SK-N-SH (cell line): ENCODE data around the gene SGPP2. TPM values are rescaled to one million over a fixed set of nuclear protein-coding genes. Genes with fewer than 3 reads are reported as not detected.

Experiments used
- CTCF ChIA-PET: fragments of 300-600, 350-600 bp; formaldehyde crosslinking; extraction: SDS; loops from one replicate; lab custom pipeline; 2021; lab: Yijun Ruan, JAX
- POLR2A ChIA-PET: fragments of 350-600 bp; sonication (Branson Sonifier 250); formaldehyde crosslinking; extraction: SDS; loops from one replicate; lab custom pipeline; 2020; ENCODE audit warnings: antibody characterized with exemption, inconsistent platforms; lab: Yijun Ruan, JAX
- DNase-seq: peaks from one replicate; pipeline ENCODE4 v3.0.0; 2012
- H2AFZ ChIP-seq: fragments of 200-600 bp; sonication (generic); 2 replicates; pipeline ENCODE4 v1.8.1; 2016; ENCODE audit warnings: antibody characterized with exemption, mild to moderate bottlenecking, low read depth
- H3F3A ChIP-seq: fragments of 200-600 bp; sonication (generic); replicated peaks from 2 replicates; pipeline ENCODE3; 2016; ENCODE audit warnings: antibody characterized with exemption, mild to moderate bottlenecking; ENCODE audit not compliant: insufficient read depth
- H3K27ac ChIP-seq, 2 experiments: fragments of 200-500 bp in 1 of 2; fragments of 200-600 bp in 1 of 2; sonication (Bioruptor generic) in 1 of 2; sonication (generic), shearing (Covaris generic) in 1 of 2; 2 replicates each; pipeline versions ENCODE4 v1.5.1 to v1.6.1; 2014 to 2016; ENCODE audit warnings: low read depth in 2 of 2, inconsistent platforms in 1 of 2, low read length in 1 of 2, mild to moderate bottlenecking in 1 of 2, mixed read lengths in 1 of 2
- H3K27me3 ChIP-seq: fragments of 200-600 bp; sonication (generic), shearing (Covaris generic); 2 replicates; pipeline ENCODE4 v1.6.1; 2016; ENCODE audit warnings: mixed run types; ENCODE audit not compliant: insufficient read depth
- H3K36me3 ChIP-seq, 2 experiments: fragments of 200-500 bp in 1 of 2; fragments of 200-600 bp in 1 of 2; sonication (Bioruptor generic) in 1 of 2; sonication (generic) in 1 of 2; replicated peaks in 1 of 2; 2 replicates each; pipeline versions ENCODE3 to v1.5.1; 2014 to 2016; ENCODE audit warnings: low read length in 1 of 2, mild to moderate bottlenecking in 1 of 2; ENCODE audit not compliant: insufficient read depth in 2 of 2, control insufficient read depth in 1 of 2
- H3K4me1 ChIP-seq, 2 experiments: fragments of 200-500 bp in 1 of 2; fragments of 200-600 bp in 1 of 2; sonication (Bioruptor generic) in 1 of 2; sonication (generic), shearing (Covaris generic) in 1 of 2; 2 replicates each; pipeline versions ENCODE4 v1.5.1 to v1.6.1; 2014 to 2016; ENCODE audit warnings: low read depth in 1 of 2, low read length in 1 of 2, mixed run types in 1 of 2; ENCODE audit not compliant: insufficient read depth in 2 of 2, control insufficient read depth in 1 of 2
- H3K4me2 ChIP-seq: fragments of 200-600 bp; sonication (generic), shearing (Covaris generic); 2 replicates; pipeline ENCODE4 v1.6.1; 2017; ENCODE audit warnings: mixed run types
- H3K4me3 ChIP-seq, 2 experiments: fragments of 200-500 bp in 1 of 2; fragments of 200-600 bp in 1 of 2; sonication (Bioruptor generic) in 1 of 2; sonication (generic), shearing (Covaris generic) in 1 of 2; 2 replicates each; pipeline versions ENCODE4 v1.5.1 to v1.8.1; 2014 to 2016; ENCODE audit warnings: low read depth in 2 of 2, inconsistent platforms in 1 of 2, low read length in 1 of 2, mild to moderate bottlenecking in 1 of 2, mixed read lengths in 1 of 2, moderate library complexity in 1 of 2
- H3K79me2 ChIP-seq: fragments of 200-600 bp; sonication (generic); 2 replicates; pipeline ENCODE4 v1.8.1; 2017; ENCODE audit warnings: mild to moderate bottlenecking; ENCODE audit not compliant: insufficient read depth
- H3K9ac ChIP-seq: fragments of 200-600 bp; sonication (generic); 2 replicates; pipeline ENCODE4 v1.6.1; 2017; ENCODE audit warnings: mixed run types
- H3K9me2 ChIP-seq: fragments of 200-600 bp; sonication (generic); 2 replicates; pipeline ENCODE4 v1.6.1; 2017; ENCODE audit warnings: mixed run types
- H3K9me3 ChIP-seq: fragments of 200-600 bp; sonication (generic); 2 replicates; pipeline ENCODE4 v1.6.1; 2017; ENCODE audit warnings: mixed run types, mild to moderate bottlenecking, moderate library complexity
- H4K20me1 ChIP-seq: fragments of 200-600 bp; sonication (generic); 2 replicates; pipeline ENCODE4 v1.6.1; 2017; ENCODE audit warnings: mild to moderate bottlenecking, mixed run types; ENCODE audit not compliant: insufficient read depth
- ELF1 ChIP-seq: IDR thresholded peaks from 2 replicates; pipeline ENCODE4 v1.4.0; 2012
- FOSL2 ChIP-seq: IDR thresholded peaks from 2 replicates; pipeline ENCODE4 v1.4.0; 2012; ENCODE audit warnings: low read depth, mild to moderate bottlenecking, moderate library complexity, borderline replicate concordance
- FOXJ3 ChIP-seq: sonication (generic); formaldehyde crosslinking; IDR thresholded peaks from 2 replicates; pipeline ENCODE4 v1.5.1; 2020; ENCODE audit warnings: mild to moderate bottlenecking, missing genetic modification reagents
- FOXM1 ChIP-seq: IDR thresholded peaks from 2 replicates; pipeline ENCODE4 v1.4.0; 2012; ENCODE audit warnings: low read depth, mild to moderate bottlenecking
- GATA2 ChIP-seq: sonication (generic); formaldehyde crosslinking; IDR thresholded peaks from 2 replicates; pipeline ENCODE4 v1.5.0; 2020; ENCODE audit warnings: mild to moderate bottlenecking, missing genetic modification reagents
- JUND ChIP-seq: IDR thresholded peaks from 2 replicates; pipeline ENCODE4 v1.4.0; 2012
- MAX ChIP-seq: IDR thresholded peaks from 2 replicates; pipeline ENCODE4 v1.4.0; 2012; ENCODE audit warnings: low read depth
- NRF1 ChIP-seq: IDR thresholded peaks from 2 replicates; pipeline ENCODE4 v1.6.1; 2012; ENCODE audit warnings: low read depth, mild to moderate bottlenecking, low read length
- RAD21 ChIP-seq: IDR thresholded peaks from 2 replicates; pipeline ENCODE4 v1.6.1; 2012; ENCODE audit warnings: mild to moderate bottlenecking, low read length
- REST ChIP-seq: IDR thresholded peaks from 2 replicates; pipeline ENCODE4 v1.6.1; 2012; ENCODE audit warnings: mild to moderate bottlenecking, low read depth, low read length, moderate library complexity
- RFX5 ChIP-seq: IDR thresholded peaks from 2 replicates; pipeline ENCODE4 v1.6.1; 2012; ENCODE audit warnings: mild to moderate bottlenecking, improper control_type of control experiment, low read length
- SIN3A ChIP-seq: IDR thresholded peaks from 2 replicates; pipeline ENCODE4 v1.6.1; 2012; ENCODE audit warnings: low read depth, mild to moderate bottlenecking, low read length, moderate library complexity, borderline replicate concordance
- TAF1 ChIP-seq: IDR thresholded peaks from 2 replicates; pipeline ENCODE4 v1.6.1; 2012; ENCODE audit warnings: low read depth, mild to moderate bottlenecking, low read length, moderate library complexity, borderline replicate concordance
- TCF12 ChIP-seq: IDR thresholded peaks from 2 replicates; pipeline ENCODE4 v1.4.0; 2012
- TEAD4 ChIP-seq: IDR thresholded peaks from 2 replicates; pipeline ENCODE4 v1.4.0; 2012; ENCODE audit warnings: mild to moderate bottlenecking, borderline replicate concordance; ENCODE audit not compliant: insufficient read depth
- USF2 ChIP-seq: fragments of 150-350 bp; IDR thresholded peaks from 2 replicates; pipeline ENCODE4 v1.6.1; 2017; ENCODE audit warnings: antibody characterized with exemption, low read length, low read depth, borderline replicate concordance
- YY1 ChIP-seq: IDR thresholded peaks from 2 replicates; pipeline ENCODE4 v1.4.0; 2012; ENCODE audit warnings: low read depth, mild to moderate bottlenecking
- WGBS: methylation state at CpG from one replicate; pipeline ENCODE4 v1.1.6; 2017; ENCODE audit warnings: low lambda C conversion rate; 5-methylcytosine and 5-hydroxymethylcytosine counted together
- polyA plus RNA-seq, 3 experiments: library from polyadenylated mRNA; depleted of rRNA; stranded (reverse); fragments of >200 nt; gene quantifications; 2 replicates each; pipeline ENCODE4 v1.2.3, GENCODE V29; 2012
- TF ChIP-seq, protein P1 (sequence below): IDR thresholded peaks from 2 replicates; pipeline ENCODE4 v1.4.0; 2012; ENCODE audit warnings: low read depth, borderline replicate concordance

The SGPP2 gene
- polyA plus RNA-seq, 1 of the 3 experiments (the other 2 are of a cell fraction): 0.03 TPM

GRCh38 chr2:222526480-222527277, 102.3 kb downstream of the SGPP2 start:
- ChIA-PET CTCF (interaction anchor here (1.3 kb wide), 1 partner anchor 207 kb away, joined by 3 read pairs; a partner anchor contains a TSS), POLR2A (no interaction called here)
- H3K79me2 ChIP-seq: no peaks in the 10 kb centered on the region
- H3K27ac ChIP-seq: no peak overlapping the region
- no peaks in the 10 kb centered on the region for H3K9me2 ChIP-seq
- H3K4me2 ChIP-seq: no peak overlapping the region
- no peak overlapping the region for H3K4me3 ChIP-seq
- TF ChIP-seq TCF12 (no peak), REST (no peak), YY1 (no peak), RAD21 (no peak), MAX (no peak), RFX5 (no peak), FOXM1 (no peak)
- 51% methylated on average over 7 of the region's 7 CpGs for WGBS
- no peak overlapping the region for H2AFZ ChIP-seq
- no peaks in the 10 kb centered on the region for H3K4me1 ChIP-seq
- no peak overlapping the region for H3K9ac ChIP-seq
- no peak for DNase-seq
- no peaks in the 10 kb centered on the region for H3K27me3 ChIP-seq
- H4K20me1 ChIP-seq: no peaks in the 10 kb centered on the region
- H3K9me3 ChIP-seq: no peaks in the 10 kb centered on the region
- H3F3A ChIP-seq: no peaks in the 10 kb centered on the region
- no peaks in the 10 kb centered on the region for H3K36me3 ChIP-seq

GRCh38 chr2:222532315-222532714, 108.0 kb downstream of the SGPP2 start:
- WGBS: 35% methylated on average over 4 of the region's 5 CpGs
- Histone ChIP-seq H3K4me3 (no peak overlapping the region), H3F3A (no peaks in the 10 kb centered on the region), H3K9me3 (no peaks in the 10 kb centered on the region), H3K9me2 (no peaks in the 10 kb centered on the region), H3K4me2 (no peak overlapping the region), H2AFZ (no peak overlapping the region), H3K9ac (no peak overlapping the region), H3K79me2 (no peaks in the 10 kb centered on the region), H4K20me1 (no peaks in the 10 kb centered on the region), H3K36me3 (no peaks in the 10 kb centered on the region), H3K4me1 (no peaks in the 10 kb centered on the region), H3K27me3 (no peaks in the 10 kb centered on the region; the same call in 1 of the 2 replicates), H3K27ac (no peak overlapping the region)
- ChIA-PET POLR2A (no interaction called here), CTCF (no interaction called here)
- no peak for DNase-seq
- TF ChIP-seq JUND: no peak
- TF ChIP-seq GATA2 (CRISPR knock-in tag): no peak
- TF ChIP-seq, protein P1, sequence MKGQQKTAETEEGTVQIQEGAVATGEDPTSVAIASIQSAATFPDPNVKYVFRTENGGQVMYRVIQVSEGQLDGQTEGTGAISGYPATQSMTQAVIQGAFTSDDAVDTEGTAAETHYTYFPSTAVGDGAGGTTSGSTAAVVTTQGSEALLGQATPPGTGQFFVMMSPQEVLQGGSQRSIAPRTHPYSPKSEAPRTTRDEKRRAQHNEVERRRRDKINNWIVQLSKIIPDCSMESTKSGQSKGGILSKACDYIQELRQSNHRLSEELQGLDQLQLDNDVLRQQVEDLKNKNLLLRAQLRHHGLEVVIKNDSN: no peak
- TF ChIP-seq NRF1: no peak
- TF ChIP-seq ELF1: no peak
- TF ChIP-seq TAF1: no peak
- no peak for TF ChIP-seq RFX5
- no peak for TF ChIP-seq TEAD4
- TF ChIP-seq REST: no peak
- no peak for TF ChIP-seq SIN3A
- TF ChIP-seq TCF12: no peak
- TF ChIP-seq FOXJ3 (CRISPR knock-in tag): no peak
- no peak for TF ChIP-seq FOXM1
- no peak for TF ChIP-seq RAD21
- TF ChIP-seq FOSL2: no peak
- TF ChIP-seq USF2: no peak
